ENCODE results near the gene CMSS1. TPM values are rescaled to one million over a fixed set of nuclear protein-coding genes. Genes with fewer than 3 reads are reported as not detected.

CMSS1 gene
- total and polyA plus RNA-seq, 8 donors: 2.7 to 33.3 (median 22.1) TPM

DNA sequence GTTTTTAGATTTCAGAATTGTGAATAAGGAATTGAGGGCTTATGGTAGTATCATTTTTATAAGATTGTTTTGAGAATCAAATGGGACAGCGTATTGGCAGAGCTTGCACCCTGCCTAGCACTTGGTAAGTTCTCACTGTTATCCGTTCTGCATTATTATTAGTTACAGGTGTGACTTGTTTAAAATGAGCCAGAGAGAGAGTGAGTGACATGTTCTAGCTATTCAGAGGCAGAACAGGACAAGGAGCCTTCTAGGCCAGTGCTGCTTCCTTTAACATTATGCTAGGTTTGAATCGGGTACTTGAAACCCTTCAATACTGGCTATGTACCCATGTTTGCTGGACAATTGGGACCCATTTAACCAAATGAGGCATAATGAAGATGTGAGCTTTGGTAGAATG is 162.9 kb downstream of the CMSS1 start:
- no peaks in the 10 kb centered on the region for H3K9me3 ChIP-seq
- WGBS, 5 donors: 91 to 94% (median 92%) methylated on average over 3 of the region's 3 CpGs
- DNase-seq: no peak
- no peaks in the 10 kb centered on the region for H3K36me3 ChIP-seq
- no peak overlapping the region for H3K4me3 ChIP-seq
- TF ChIP-seq EP300 (IDR thresholded peaks at IDR 0.05): no peak
- no peak for TF ChIP-seq POLR2AphosphoS5 (IDR thresholded peaks at IDR 0.05)
- no peak for TF ChIP-seq POLR2A (IDR thresholded peaks at IDR 0.05)
- TF ChIP-seq, protein P1, sequence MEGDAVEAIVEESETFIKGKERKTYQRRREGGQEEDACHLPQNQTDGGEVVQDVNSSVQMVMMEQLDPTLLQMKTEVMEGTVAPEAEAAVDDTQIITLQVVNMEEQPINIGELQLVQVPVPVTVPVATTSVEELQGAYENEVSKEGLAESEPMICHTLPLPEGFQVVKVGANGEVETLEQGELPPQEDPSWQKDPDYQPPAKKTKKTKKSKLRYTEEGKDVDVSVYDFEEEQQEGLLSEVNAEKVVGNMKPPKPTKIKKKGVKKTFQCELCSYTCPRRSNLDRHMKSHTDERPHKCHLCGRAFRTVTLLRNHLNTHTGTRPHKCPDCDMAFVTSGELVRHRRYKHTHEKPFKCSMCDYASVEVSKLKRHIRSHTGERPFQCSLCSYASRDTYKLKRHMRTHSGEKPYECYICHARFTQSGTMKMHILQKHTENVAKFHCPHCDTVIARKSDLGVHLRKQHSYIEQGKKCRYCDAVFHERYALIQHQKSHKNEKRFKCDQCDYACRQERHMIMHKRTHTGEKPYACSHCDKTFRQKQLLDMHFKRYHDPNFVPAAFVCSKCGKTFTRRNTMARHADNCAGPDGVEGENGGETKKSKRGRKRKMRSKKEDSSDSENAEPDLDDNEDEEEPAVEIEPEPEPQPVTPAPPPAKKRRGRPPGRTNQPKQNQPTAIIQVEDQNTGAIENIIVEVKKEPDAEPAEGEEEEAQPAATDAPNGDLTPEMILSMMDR (IDR thresholded peaks at IDR 0.05): no peak
- intact Hi-C loops (cut with DNase I; ENCODE audit: low total_unique reads): no loop called here
- H3K27me3 ChIP-seq: no peaks in the 10 kb centered on the region
- no peaks in the 10 kb centered on the region for H3K4me1 ChIP-seq
- H3K27ac ChIP-seq: no peak overlapping the region

DNA sequence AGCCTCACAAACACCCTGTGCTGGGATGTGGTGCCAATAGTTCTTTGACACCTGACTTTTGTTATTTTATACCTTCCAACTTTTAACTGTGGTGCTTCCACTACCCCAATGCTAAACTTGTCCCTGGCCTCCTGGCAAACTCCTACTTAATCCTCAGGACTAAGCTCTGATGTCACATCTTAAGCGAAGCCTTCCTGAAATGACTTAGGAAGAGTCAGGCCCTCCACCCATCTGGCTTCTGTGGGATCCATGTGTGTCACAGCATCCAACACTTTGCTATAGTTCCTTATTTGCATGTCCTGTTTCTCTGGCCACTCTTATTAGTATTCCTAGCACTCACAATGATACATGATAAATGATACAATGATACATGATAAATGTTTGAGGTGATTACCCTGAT is 163.5 kb downstream of the CMSS1 start:
- Histone ChIP-seq H3K27me3 (no peaks in the 10 kb centered on the region), H3K4me1 (no peaks in the 10 kb centered on the region), H3K4me3 (no peak overlapping the region), H3K27ac (no peak overlapping the region), H3K9me3 (no peaks in the 10 kb centered on the region), H3K36me3 (no peaks in the 10 kb centered on the region)
- intact Hi-C loops (cut with DNase I; ENCODE audit: low total_unique reads): no loop called here
- no peak for DNase-seq
- 94 to 100% (median 97%) methylated on average over 1 of the region's 1 CpG for WGBS, 5 donors
- no peak for TF ChIP-seq POLR2A (IDR thresholded peaks at IDR 0.05)
- TF ChIP-seq, protein P1 (IDR thresholded peaks at IDR 0.05): no peak
- TF ChIP-seq POLR2AphosphoS5 (IDR thresholded peaks at IDR 0.05): no peak
- no peak for TF ChIP-seq EP300 (IDR thresholded peaks at IDR 0.05)

DNA sequence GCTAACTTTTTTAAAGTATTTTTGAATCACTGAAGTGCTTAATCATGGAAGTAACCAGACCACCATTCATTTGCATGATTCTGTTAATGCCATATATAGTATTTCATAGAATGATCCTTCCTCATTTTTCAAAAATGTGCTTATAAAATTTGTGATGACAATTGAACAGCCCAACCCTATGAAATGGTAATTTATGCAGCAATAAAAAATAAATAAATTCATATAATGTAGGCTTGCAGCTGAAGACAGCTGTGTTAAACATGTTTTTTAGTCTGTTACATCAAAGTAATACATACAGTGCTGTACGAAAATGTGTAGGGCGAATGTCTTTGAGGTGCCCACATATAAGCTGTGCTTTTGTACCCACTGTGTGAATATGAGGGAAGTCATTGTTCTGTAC is 165.0 kb downstream of the CMSS1 start:
- no peak for TF ChIP-seq POLR2A (IDR thresholded peaks at IDR 0.05)
- no peak for TF ChIP-seq POLR2AphosphoS5 (IDR thresholded peaks at IDR 0.05)
- TF ChIP-seq, protein P1 (IDR thresholded peaks at IDR 0.05): no peak
- TF ChIP-seq EP300 (IDR thresholded peaks at IDR 0.05): no peak
- intact Hi-C loops (cut with DNase I; ENCODE audit: low total_unique reads): no loop called here
- no peak for DNase-seq
- Histone ChIP-seq H3K27me3 (no peaks in the 10 kb centered on the region), H3K36me3 (no peaks in the 10 kb centered on the region), H3K27ac (no peak overlapping the region), H3K4me1 (no peaks in the 10 kb centered on the region), H3K9me3 (no peaks in the 10 kb centered on the region), H3K4me3 (no peak overlapping the region)
- WGBS, 5 donors: 93 to 100% (median 97%) methylated on average over 2 of the region's 2 CpGs

DNA sequence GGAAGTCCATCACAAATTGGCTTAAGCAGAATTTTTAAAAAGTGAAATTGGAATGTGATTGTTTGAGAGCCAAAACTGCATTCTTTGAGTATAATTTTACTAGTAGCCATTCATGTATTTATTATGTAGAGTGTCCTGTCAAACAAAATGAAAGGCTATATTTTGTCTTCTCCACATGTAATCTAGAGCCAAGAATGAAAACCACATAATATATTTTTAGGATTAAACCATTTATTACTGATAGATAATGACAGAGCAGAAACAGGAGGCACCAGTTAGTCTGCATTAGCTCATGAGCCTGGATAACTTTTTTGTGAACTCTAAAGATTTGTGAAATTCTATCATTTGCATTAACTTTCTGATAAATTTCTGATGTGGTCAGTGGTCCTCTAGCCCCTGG is 166.5 kb downstream of the CMSS1 start:
- intact Hi-C loops (cut with DNase I; ENCODE audit: low total_unique reads): no loop called here
- no peak for DNase-seq
- Histone ChIP-seq H3K36me3 (no peaks in the 10 kb centered on the region), H3K27ac (no peak overlapping the region), H3K4me1 (no peaks in the 10 kb centered on the region), H3K9me3 (no peaks in the 10 kb centered on the region), H3K27me3 (no peaks in the 10 kb centered on the region), H3K4me3 (no peak overlapping the region)
- TF ChIP-seq POLR2AphosphoS5 (IDR thresholded peaks at IDR 0.05): no peak
- TF ChIP-seq, protein P1 (IDR thresholded peaks at IDR 0.05): no peak
- no peak for TF ChIP-seq POLR2A (IDR thresholded peaks at IDR 0.05)
- TF ChIP-seq EP300 (IDR thresholded peaks at IDR 0.05): no peak
